Natural killer cell (primary cell): ENCODE measurements around the gene PPP3CA. TPM values are rescaled to one million over a fixed set of nuclear protein-coding genes. Genes with fewer than 3 reads are reported as not detected.

Experiments used
- ATAC-seq, 3 donors: fragments of 150-1000 bp in 2 of 3; fragments of 200-7000 bp in 1 of 3; cut with Tn5 transposase; 1 replicate in 1 of 3; 2 replicates in 2 of 3; pipeline ENCODE4 v1.10.0; 2021; ENCODE audit warnings: mild to moderate bottlenecking in 2 of 3, moderate library complexity in 2 of 3
- DNase-seq, 2 donors: peaks; one replicate each; pipeline versions ENCODE4 v3.0.0 to v3.0.0-alpha.2; 2013 to 2021; ENCODE audit warnings: mixed read lengths in 1 of 2
- H3K27ac ChIP-seq: one replicate; pipeline ENCODE4 v1.5.1; 2013; ENCODE audit warnings: mild to moderate bottlenecking, low read length
- H3K27me3 ChIP-seq: one replicate; pipeline ENCODE4 v1.6.1; 2013; ENCODE audit warnings: low read length; ENCODE audit not compliant: control insufficient read depth, insufficient read depth
- H3K36me3 ChIP-seq: one replicate; pipeline ENCODE4 v1.6.1; 2013; ENCODE audit warnings: low read length; ENCODE audit not compliant: control insufficient read depth, insufficient read depth
- H3K4me1 ChIP-seq: one replicate; pipeline ENCODE4 v1.6.1; 2013; ENCODE audit warnings: low read length; ENCODE audit not compliant: control insufficient read depth, insufficient read depth
- H3K4me3 ChIP-seq: one replicate; pipeline ENCODE4 v1.5.1; 2013; ENCODE audit warnings: low read length
- H3K9me3 ChIP-seq: one replicate; pipeline ENCODE4 v1.6.1; 2013; ENCODE audit warnings: low read length; ENCODE audit not compliant: control insufficient read depth, insufficient read depth
- H3K27ac Mint-ChIP-seq, 2 donors: one replicate each; pipeline ENCODE4 v1.8.0; 2022; ENCODE audit warnings: mild to moderate bottlenecking in 2 of 2, mixed read lengths in 2 of 2, moderate library complexity in 1 of 2
- H3K27me3 Mint-ChIP-seq, 2 donors: one replicate each; pipeline ENCODE4 v1.8.0; 2022; ENCODE audit warnings: low read depth in 2 of 2, mixed read lengths in 2 of 2
- H3K36me3 Mint-ChIP-seq: one replicate; pipeline ENCODE4 v1.8.0; 2022; ENCODE audit warnings: mixed read lengths
- H3K4me1 Mint-ChIP-seq, 2 donors: one replicate each; pipeline ENCODE4 v1.8.0; 2022; ENCODE audit warnings: mixed read lengths in 2 of 2
- H3K4me3 Mint-ChIP-seq: one replicate; pipeline ENCODE4 v1.8.0; 2022; ENCODE audit warnings: mild to moderate bottlenecking, moderate library complexity, mixed read lengths
- H3K9me3 Mint-ChIP-seq, 2 donors: one replicate each; pipeline ENCODE4 v1.8.0; 2022; ENCODE audit warnings: mixed read lengths in 2 of 2
- CTCF ChIP-seq: fragments of 200-600 bp; IDR thresholded peaks from one replicate; pipeline ENCODE4 v1.8.0; 2022; ENCODE audit warnings: antibody characterized with exemption
- WGBS: methylation state at CpG from one replicate; pipeline ENCODE4 v1.1.7; 2013; ENCODE audit warnings: missing lambda C conversion rate; ENCODE audit not compliant: insufficient coverage; 5-methylcytosine and 5-hydroxymethylcytosine counted together
- intact Hi-C: fragments of 100-400 bp; cut with micrococcal nuclease; formaldehyde crosslinking; loops from one replicate; pipeline ENCODE4 v1.14.2; 2022
- total RNA-seq, 4 donors: library from RNA; stranded (reverse); fragments of 120-200 nt in 1 of 4; gene quantifications; one replicate each; pipeline versions ENCODE4 v1.2.3 to v1.2.4, GENCODE V29; 2013 to 2022

PPP3CA gene
- total RNA-seq, 3 donors from 2014 or later (not counting 1 experiment from before 2014, with no cell fraction given) = 53.1 to 73.1 (median 58.0) TPM

DNA sequence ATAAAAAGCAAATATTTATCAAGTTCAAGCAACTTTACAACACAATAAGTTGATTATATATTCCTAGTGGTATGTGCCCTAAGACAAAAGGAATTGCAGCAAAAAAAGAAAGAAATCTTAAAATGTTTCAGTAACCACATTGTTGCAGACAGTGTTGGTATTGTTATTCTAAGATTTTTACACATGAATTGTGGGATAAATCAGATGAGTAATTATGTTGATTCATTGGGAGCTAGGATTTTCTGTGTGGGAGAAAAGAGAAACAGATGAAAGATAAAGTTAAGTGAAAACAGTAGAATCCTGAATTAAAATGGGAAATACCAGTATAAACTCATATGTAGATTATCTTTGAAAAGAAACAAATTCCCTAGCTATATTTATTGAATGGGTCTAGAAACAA is 362.4 kb downstream of the PPP3CA start:
- intact Hi-C loops = loop anchor here (5.0 kb wide), 1 partner anchor 37 kb away; no protein-coding TSS in a partner anchor
- no peak for TF ChIP-seq CTCF
- Histone ChIP-seq H3K36me3 (no peaks in the 10 kb centered on the region), H3K9me3 (no peaks in the 10 kb centered on the region), H3K4me3 (no peak overlapping the region), H3K27ac (no peak overlapping the region), H3K4me1 (no peaks in the 10 kb centered on the region), H3K27me3 (no peaks in the 10 kb centered on the region)
- Mint-ChIP-seq H3K4me1 (peaks cover 23% of the 10 kb centered on the region in 2 donors), H3K27me3 (peaks cover 0 to 11% of the 10 kb centered on the region in 2 donors), H3K4me3 (no peak overlapping the region), H3K9me3 (no peaks in the 10 kb centered on the region), H3K36me3 (no peaks in the 10 kb centered on the region), H3K27ac (no peak overlapping the region)
- ATAC-seq (no peak), DNase-seq (no peak)

DNA sequence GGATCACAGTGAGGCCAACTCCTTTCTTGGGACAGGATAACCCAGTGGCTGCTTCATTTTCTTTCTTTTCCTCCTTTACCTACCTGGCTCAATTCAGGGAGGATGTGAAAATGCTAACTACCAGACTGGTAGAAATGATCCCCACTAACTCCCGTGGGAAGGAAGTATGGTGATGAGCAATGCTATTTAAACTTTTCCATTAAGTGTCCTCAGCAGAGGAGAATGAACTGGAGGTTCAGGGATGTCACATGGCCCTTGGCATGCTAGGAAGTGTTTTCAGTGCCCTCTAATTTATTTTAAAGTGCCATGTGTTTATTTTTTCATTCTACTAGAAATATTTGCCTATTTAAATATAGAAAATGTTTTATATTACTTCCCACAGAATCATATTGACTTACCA is 363.9 kb downstream of the PPP3CA start:
- peaks cover 23% of the 10 kb centered on the region in 2 donors for H3K4me1 Mint-ChIP-seq
- no peaks in the 10 kb centered on the region for H3K36me3 ChIP-seq
- intact Hi-C loops = loop anchor here (5.0 kb wide), 1 partner anchor 39 kb away; no protein-coding TSS in a partner anchor
- no peak overlapping the region for H3K27ac Mint-ChIP-seq
- H3K4me3 ChIP-seq = no peak overlapping the region
- H3K4me1 ChIP-seq = no peaks in the 10 kb centered on the region
- H3K27ac ChIP-seq = no peak overlapping the region
- DNase-seq (no peak), ATAC-seq (no peak)
- H3K36me3 Mint-ChIP-seq = no peaks in the 10 kb centered on the region
- H3K27me3 Mint-ChIP-seq = peaks cover 2 to 11% of the 10 kb centered on the region in 2 donors
- no peaks in the 10 kb centered on the region for H3K9me3 Mint-ChIP-seq
- H3K9me3 ChIP-seq = no peaks in the 10 kb centered on the region
- no peak overlapping the region for H3K4me3 Mint-ChIP-seq
- WGBS = 80% methylated on average over 1 of the region's 1 CpG
- TF ChIP-seq CTCF = no peak
- H3K27me3 ChIP-seq = no peaks in the 10 kb centered on the region

DNA sequence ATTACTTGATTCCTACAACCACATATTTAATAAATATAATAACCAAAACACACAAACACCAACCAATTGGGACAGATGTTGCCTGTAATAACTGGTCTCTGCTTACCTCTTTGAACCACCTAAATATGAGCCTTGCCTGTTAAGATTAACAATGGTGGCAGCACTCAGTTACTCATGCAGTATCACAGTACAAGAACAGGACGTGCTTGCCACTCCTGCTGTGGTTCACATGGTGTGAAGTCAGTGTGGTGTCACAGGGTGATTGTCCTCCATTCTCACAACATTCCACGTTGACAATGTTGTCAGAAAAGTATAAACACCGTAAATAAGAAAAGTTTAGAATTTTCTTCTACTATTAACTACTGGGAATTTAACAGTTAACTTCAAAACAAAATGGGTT is 365.0 kb downstream of the PPP3CA start:
- Histone ChIP-seq H3K4me3 (no peak overlapping the region), H3K4me1 (no peaks in the 10 kb centered on the region), H3K36me3 (no peaks in the 10 kb centered on the region), H3K9me3 (no peaks in the 10 kb centered on the region), H3K27ac (no peak overlapping the region), H3K27me3 (no peaks in the 10 kb centered on the region)
- Mint-ChIP-seq H3K9me3 (no peaks in the 10 kb centered on the region), H3K4me1 (peaks cover 23% of the 10 kb centered on the region in 2 donors), H3K27me3 (peaks cover 2 to 5% of the 10 kb centered on the region in 2 donors), H3K27ac (peak overlapping the region in 1 of 2 donors; percentile 72), H3K4me3 (no peak overlapping the region), H3K36me3 (no peaks in the 10 kb centered on the region)
- no CpG with 5 or more reads among the region's 3 CpGs for WGBS
- DNase-seq (no peak), ATAC-seq (peak; percentile 69 to 87 (median 81))
- no peak for TF ChIP-seq CTCF
- intact Hi-C loops = loop anchor here (5.0 kb wide), 1 partner anchor 40 kb away; no protein-coding TSS in a partner anchor
